HepG2 (cell line): ENCODE measurements around the gene ZFAND3. TPM values are rescaled to one million over a fixed set of nuclear protein-coding genes. Genes with fewer than 3 reads are reported as not detected.

Experiments
- BCL3 ChIP-seq: sonication (generic); formaldehyde crosslinking; IDR thresholded peaks from 2 replicates; pipeline ENCODE4 v1.5.1; 2020; ENCODE audit warnings: mild to moderate bottlenecking, missing genetic modification reagents, moderate library complexity
- CREB3 ChIP-seq: sonication (generic); formaldehyde crosslinking; IDR thresholded peaks from 2 replicates; pipeline ENCODE4 v1.5.0; 2020; ENCODE audit warnings: missing genetic modification reagents
- GABPB1 ChIP-seq: IDR thresholded peaks from 2 replicates; pipeline ENCODE4 v1.6.1; 2016; ENCODE audit warnings: mild to moderate bottlenecking, missing genetic modification reagents, moderate library complexity, missing compliant biosample characterization
- HOXA3 ChIP-seq: sonication (generic); formaldehyde crosslinking; IDR thresholded peaks from 2 replicates; pipeline ENCODE4 v1.5.0; 2020; ENCODE audit warnings: missing genetic modification reagents
- KAT7 ChIP-seq: IDR thresholded peaks from 2 replicates; pipeline ENCODE4 v1.6.1; 2018; ENCODE audit warnings: borderline replicate concordance, missing compliant biosample characterization
- KLF15 ChIP-seq: sonication (generic); formaldehyde crosslinking; IDR thresholded peaks from 2 replicates; pipeline ENCODE4 v1.8.1; 2023; ENCODE audit warnings: borderline replicate concordance, mild to moderate bottlenecking, inconsistent platforms, missing genetic modification reagents, mixed read lengths
- MED8 ChIP-seq: sonication (generic); formaldehyde crosslinking; IDR thresholded peaks from 2 replicates; pipeline ENCODE4 v1.8.1; 2023; ENCODE audit warnings: mild to moderate bottlenecking, missing genetic modification reagents; ENCODE audit not compliant: insufficient replicate concordance
- MTA1 ChIP-seq: sonication (generic); formaldehyde crosslinking; IDR thresholded peaks from 2 replicates; pipeline ENCODE4 v1.4.0; 2020; ENCODE audit warnings: missing genetic modification reagents, mild to moderate bottlenecking, borderline replicate concordance
- NBN ChIP-seq: fragments of 450-650 bp; conservative IDR thresholded peaks from 2 replicates; pipeline ENCODE4 v1.6.1; 2017
- NCOA2 ChIP-seq: sonication (generic); formaldehyde crosslinking; IDR thresholded peaks from 2 replicates; pipeline ENCODE4 v1.8.0; 2022; ENCODE audit warnings: inconsistent platforms
- NKX3-1 ChIP-seq: sonication (generic); formaldehyde crosslinking; IDR thresholded peaks from 2 replicates; pipeline ENCODE4 v1.5.0; 2020; ENCODE audit warnings: missing genetic modification reagents
- PPARG ChIP-seq: conservative IDR thresholded peaks from 2 replicates; pipeline ENCODE4 v1.6.1; 2016; ENCODE audit warnings: missing biosample characterization, missing genetic modification reagents
- RNF2 ChIP-seq: fragments of 450-650 bp; conservative IDR thresholded peaks from 2 replicates; pipeline ENCODE4 v1.6.1; 2016; ENCODE audit warnings: low read depth
- SETDB1 ChIP-seq: sonication (generic); formaldehyde crosslinking; IDR thresholded peaks from 2 replicates; pipeline ENCODE4 v1.5.1; 2020; ENCODE audit warnings: missing genetic modification reagents, mild to moderate bottlenecking, borderline replicate concordance
- SKI ChIP-seq: fragments of 450-650 bp; IDR thresholded peaks from one replicate; pipeline ENCODE4 v1.6.1; 2018; ENCODE audit warnings: mild to moderate bottlenecking; ENCODE audit not compliant: partially characterized antibody
- SMC3 ChIP-seq: IDR thresholded peaks from 2 replicates; pipeline ENCODE4 v1.6.1; 2011; ENCODE audit warnings: low read length, improper control_type of control experiment
- SRSF1 ChIP-seq: fragments of 200-400 bp; formaldehyde crosslinking; optimal IDR thresholded peaks from 2 replicates; pipeline ENCODE3; 2017; ENCODE audit warnings: mild to moderate bottlenecking, low read depth, low read length, moderate library complexity
- TBL1XR1 ChIP-seq: fragments of 150-350 bp; IDR thresholded peaks from 2 replicates; pipeline ENCODE4 v1.6.1; 2014; ENCODE audit warnings: borderline replicate concordance, low read length; ENCODE audit not compliant: partially characterized antibody
- TCF12 ChIP-seq, 2 experiments: fragments of 450-650 bp in 1 of 2; sonication (generic) in 1 of 2; formaldehyde crosslinking in 1 of 2; IDR thresholded peaks; 2 replicates each; pipeline versions ENCODE4 v1.6.1 to v1.8.0; 2017 to 2022; ENCODE audit warnings: antibody characterized with exemption in 1 of 2, mild to moderate bottlenecking in 1 of 2, missing genetic modification reagents in 1 of 2, moderate library complexity in 1 of 2
- TFAP4 ChIP-seq: sonication (generic); IDR thresholded peaks from 2 replicates; pipeline ENCODE4 v1.6.1; 2016; ENCODE audit warnings: low read depth, borderline replicate concordance
- YEATS2 ChIP-seq: sonication (generic); formaldehyde crosslinking; IDR thresholded peaks from 2 replicates; pipeline ENCODE4 v1.4.0; 2020; ENCODE audit warnings: missing genetic modification reagents, borderline replicate concordance
- ZBTB49 ChIP-seq: sonication (generic); formaldehyde crosslinking; IDR thresholded peaks from 2 replicates; pipeline ENCODE4 v1.4.0; 2020; ENCODE audit warnings: missing genetic modification reagents, borderline replicate concordance
- ZFP36 ChIP-seq: fragments of 150-350 bp; IDR thresholded peaks from 2 replicates; pipeline ENCODE4 v1.6.1; 2018; ENCODE audit warnings: borderline replicate concordance, low read length, low read depth; ENCODE audit not compliant: partially characterized antibody
- ZFP90 ChIP-seq: sonication (generic); formaldehyde crosslinking; IDR thresholded peaks from 2 replicates; pipeline ENCODE4 v1.8.0; 2022; ENCODE audit warnings: missing genetic modification reagents, mild to moderate bottlenecking, inconsistent platforms, borderline replicate concordance
- ZKSCAN1 ChIP-seq: fragments of 150-350 bp; IDR thresholded peaks from 2 replicates; pipeline ENCODE4 v1.6.1; 2014; ENCODE audit warnings: low read length
- ZNF543 ChIP-seq: sonication (generic); formaldehyde crosslinking; IDR thresholded peaks from 2 replicates; pipeline ENCODE4 v1.4.0; 2020; ENCODE audit warnings: mild to moderate bottlenecking, missing genetic modification reagents
- ZNF782 ChIP-seq: sonication (generic); formaldehyde crosslinking; IDR thresholded peaks from 2 replicates; pipeline ENCODE4 v1.4.0; 2020; ENCODE audit warnings: missing genetic modification reagents, mild to moderate bottlenecking, borderline replicate concordance
- polyA plus RNA-seq, 8 experiments: library from polyadenylated mRNA; depleted of rRNA in 3 of 8; stranded (reverse) in 7 of 8; unstranded in 1 of 8; fragments of >200 nt; fragmentation: Illumina TruSeq in 4 of 8; extraction: Trizol in 4 of 8; gene quantifications; 2 replicates each; pipeline versions ENCODE4 v1.2.1 to v1.2.3, GENCODE V29; 2011 to 2016; ENCODE audit warnings: low read depth in 4 of 8, missing spikeins in 1 of 8, mixed read lengths in 1 of 8; ENCODE audit not compliant: insufficient read depth in 1 of 8
- total RNA-seq, 5 experiments: library from RNA; depleted of rRNA; stranded (reverse); fragments of >200 nt; fragmentation: Illumina TruSeq; extraction: Trizol; gene quantifications; 2 replicates each; pipeline ENCODE4 v1.2.3, GENCODE V29; 2016; ENCODE audit warnings: low read depth in 1 of 5

Gene ZFAND3
- total and polyA plus RNA-seq, 2 of the 13 experiments (the other 11 are each of a cell fraction or from before 2014, with no cell fraction given) = 16.4 to 17.1 TPM

- TF ChIP-seq TCF12 (IDR thresholded peaks at IDR 0.05) (no peak), TCF12 (CRISPR knock-in tag; IDR thresholded peaks at IDR 0.05) (no peak), NBN (no peak), KAT7 (CRISPR knock-in tag) (no peak), ZBTB49 (CRISPR knock-in tag) (no peak), NCOA2 (CRISPR knock-in tag) (peak; percentile 83), ZKSCAN1 (no peak), ZFP90 (CRISPR knock-in tag) (peak; percentile 69), MTA1 (CRISPR knock-in tag) (peak; percentile 80), YEATS2 (CRISPR knock-in tag) (peak; percentile 76; the same call in 1 of the 2 replicates), GABPB1 (CRISPR knock-in tag) (peak; percentile 22; the same call in 1 of the 2 replicates), SRSF1 (no peak), MED8 (CRISPR knock-in tag) (peak; percentile 52), PPARG (CRISPR knock-in tag) (peak; percentile 90), TBL1XR1 (peak; percentile 81), SETDB1 (CRISPR knock-in tag) (no peak), ZNF782 (CRISPR knock-in tag) (no peak), SMC3 (peak; percentile 13; the same call in 1 of the 2 replicates), ZNF543 (CRISPR knock-in tag) (0 out of 2 replicates have a peak, but pooled peaks have one; percentile 51), BCL3 (CRISPR knock-in tag) (no peak), TFAP4 (no peak), RNF2 (0 out of 2 replicates have a peak, but pooled peaks have one; percentile 48), ZFP36 (no peak), KLF15 (CRISPR knock-in tag) (no peak), HOXA3 (peak; percentile 74; the same call in 1 of the 2 replicates), NKX3-1 (CRISPR knock-in tag) (peak; percentile 67), SKI (peak; percentile 79), CREB3 (no peak)
Measured at GRCh38 chr6:37799263-37799644, 20.3 kb upstream of the ZFAND3 start (continued).
